Renal cortical epithelial cell (primary cell): Measurements from ENCODE around the gene PCP4. TPM values are rescaled to one million over a fixed set of nuclear protein-coding genes. Genes with fewer than 3 reads are reported as not detected.

Source experiments
- DNase-seq: peaks from one replicate; pipeline ENCODE4 v3.0.0-alpha.2; 2011; ENCODE audit warnings: low read depth
- total RNA-seq: library from RNA; depleted of rRNA; stranded (reverse); fragments of >200 nt; gene quantifications from 2 replicates; pipeline ENCODE4 v1.2.3, GENCODE V29; 2014

The PCP4 gene
- not detected in 2 replicates for total RNA-seq

DNA sequence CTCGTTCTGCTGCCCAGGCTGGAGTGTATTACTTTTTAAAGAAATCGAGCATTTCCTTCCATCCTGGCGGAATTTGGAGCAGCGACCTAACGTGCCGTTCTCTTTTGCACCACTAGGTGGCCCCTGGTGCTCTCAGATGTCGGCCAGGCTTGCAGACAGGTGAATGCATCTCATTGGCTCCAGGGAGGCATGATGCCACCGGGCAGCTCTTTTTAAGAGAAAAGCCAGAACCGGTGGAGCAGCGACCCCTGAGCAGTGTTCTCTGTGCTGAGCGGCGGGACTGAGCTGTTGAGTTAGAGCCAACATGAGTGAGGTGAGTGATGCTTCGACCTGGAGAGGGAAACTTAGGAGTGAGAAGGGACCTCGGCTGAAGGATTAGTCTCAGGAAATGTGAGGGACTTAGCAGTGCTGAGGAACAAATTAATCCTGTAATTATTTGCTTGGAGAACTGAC, at the start of gene PCP4:
Gene PCP4 (plus strand): TSS at position 241 of the 453 bp plus-strand sequence. CDS start 64 bp downstream, at position 305.
- DNase-seq: peak; percentile 18

DNA sequence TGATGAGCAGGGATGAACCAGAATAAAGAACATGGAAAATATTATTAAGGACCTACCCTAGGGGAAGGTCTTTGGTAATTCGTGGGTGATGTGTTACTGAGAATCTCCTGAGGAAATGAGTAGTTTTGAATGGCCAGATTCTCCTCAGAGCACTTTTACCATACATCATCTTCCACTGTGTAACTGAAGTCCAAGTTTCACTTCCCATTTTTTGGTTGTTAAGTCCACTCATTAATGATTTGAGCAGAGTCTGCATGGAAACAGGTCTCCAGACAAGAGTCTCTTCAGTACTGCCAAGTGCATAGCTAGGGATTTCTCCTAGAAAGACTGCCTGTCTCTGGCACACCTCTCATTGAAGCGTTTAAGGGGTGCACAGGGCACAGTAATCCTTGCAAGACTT, 48.7 kb upstream of the PCP4 start:
- DNase-seq: no peak

DNA sequence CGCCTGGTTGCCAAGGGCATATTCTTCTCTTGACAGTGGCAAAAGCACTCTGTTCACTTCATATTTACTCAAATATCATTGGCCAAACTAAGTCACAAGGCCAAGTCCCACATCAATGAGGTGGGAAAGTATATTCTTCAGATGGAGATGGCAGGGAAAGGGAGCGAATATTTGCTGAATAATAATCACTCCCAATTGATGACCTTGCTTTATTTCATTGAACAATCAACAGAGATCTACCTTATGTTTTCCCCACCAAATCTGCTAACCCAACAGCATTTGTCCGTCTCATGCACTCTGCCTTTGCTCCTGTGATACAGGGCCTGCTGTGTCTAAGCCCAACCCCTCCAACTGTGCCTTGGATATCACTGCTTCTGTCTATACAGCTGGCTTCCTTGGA, 45.2 kb upstream of the PCP4 start:
- no peak for DNase-seq

DNA sequence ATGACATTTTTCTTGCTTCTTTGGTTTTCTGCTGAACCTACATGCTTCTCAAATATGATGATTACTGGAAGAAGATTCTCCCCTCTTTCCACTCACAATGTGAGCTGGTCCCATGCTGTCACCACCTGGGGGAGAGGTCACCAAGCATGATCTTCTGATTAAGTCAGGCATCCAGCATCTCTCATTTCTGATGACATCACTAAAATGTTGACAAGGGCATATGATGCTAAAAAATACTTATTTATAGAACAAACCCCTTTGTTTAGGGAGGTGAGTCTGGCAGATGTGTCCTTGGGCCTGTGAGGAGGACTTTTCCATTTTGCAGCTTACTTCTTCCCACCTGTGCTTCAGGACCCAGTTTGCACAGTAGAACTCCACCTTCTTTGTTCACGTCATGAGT, 42.0 kb upstream of the PCP4 start:
- no peak for DNase-seq

DNA sequence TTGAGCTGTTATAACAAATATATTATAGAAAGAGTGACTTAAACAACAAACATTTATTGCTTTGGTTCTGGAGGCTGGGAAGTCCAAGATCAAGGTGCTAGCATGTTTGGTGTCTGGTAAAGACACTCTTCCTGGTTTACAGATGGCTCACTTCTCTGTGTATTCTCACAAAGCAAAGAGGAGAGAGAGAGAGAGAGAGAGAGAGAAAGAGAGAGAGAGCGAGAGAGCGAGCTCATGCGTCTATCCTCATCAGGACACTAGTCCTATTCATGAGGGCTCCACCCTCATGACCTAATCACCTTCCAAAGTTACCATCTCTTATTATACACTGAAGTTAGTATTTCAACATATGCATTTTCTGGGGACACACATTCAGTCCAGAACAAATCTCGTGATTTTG, 32.7 kb upstream of the PCP4 start:
- no peak for DNase-seq

DNA sequence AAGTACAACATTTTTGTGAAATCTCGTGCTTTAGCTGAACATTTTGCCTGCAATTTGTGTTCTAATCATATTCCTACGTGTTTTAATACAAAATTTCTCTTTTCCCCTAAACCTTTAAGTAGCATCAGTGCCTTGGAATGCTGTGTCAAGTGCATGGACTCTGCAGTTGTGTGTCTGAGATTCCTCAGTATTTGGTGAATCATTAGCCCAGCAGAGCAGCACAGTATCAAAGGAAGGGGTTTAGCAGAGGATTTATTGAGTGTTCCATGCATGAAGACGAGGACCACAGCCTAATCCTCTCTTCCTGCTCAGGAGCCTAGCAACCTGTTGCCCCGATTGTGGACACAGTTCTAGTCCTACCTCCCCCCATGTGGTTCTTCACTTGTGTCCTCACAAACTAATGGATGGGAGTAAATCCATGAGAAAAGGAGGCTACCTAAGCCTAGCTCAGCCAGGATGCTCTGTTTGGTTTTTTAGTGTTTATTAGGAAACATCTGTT, 29.3 kb upstream of the PCP4 start:
- DNase-seq: peak; percentile 39

DNA sequence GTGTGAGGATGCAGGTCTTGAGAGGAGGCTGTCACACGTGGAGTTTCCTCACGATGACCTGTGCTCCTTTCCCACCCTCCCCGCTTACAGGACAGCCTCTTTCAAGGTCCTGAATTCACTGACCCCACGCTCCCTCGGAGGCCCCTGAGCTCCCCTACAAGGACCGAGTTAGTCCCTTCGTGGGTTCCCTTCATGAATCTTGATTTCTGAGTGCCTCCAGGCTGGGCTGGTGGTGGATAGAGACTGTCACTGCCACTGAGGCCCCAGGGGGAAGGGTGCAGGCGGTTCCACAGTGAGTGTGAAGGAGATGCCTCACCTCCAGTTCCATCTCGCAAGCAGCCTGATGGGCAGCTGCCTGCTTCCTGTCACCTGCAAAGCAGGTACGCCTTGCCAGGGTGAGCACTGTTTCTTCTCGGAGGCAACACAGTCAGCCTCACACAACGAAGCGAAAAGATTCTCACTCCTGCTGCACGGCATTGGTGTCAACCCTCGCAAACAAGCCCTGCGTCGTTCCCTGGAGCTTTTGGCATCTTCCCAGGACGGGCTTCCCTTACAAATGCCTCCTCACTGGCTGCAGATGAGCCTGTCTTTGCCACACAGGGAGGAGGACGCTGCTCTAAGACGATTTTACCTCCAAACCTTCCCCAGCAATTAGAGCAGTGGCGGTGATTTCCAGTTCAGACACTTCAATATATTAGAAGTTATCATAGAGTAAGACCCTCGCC, 26.7 kb upstream of the PCP4 start:
- DNase-seq: no peak

DNA sequence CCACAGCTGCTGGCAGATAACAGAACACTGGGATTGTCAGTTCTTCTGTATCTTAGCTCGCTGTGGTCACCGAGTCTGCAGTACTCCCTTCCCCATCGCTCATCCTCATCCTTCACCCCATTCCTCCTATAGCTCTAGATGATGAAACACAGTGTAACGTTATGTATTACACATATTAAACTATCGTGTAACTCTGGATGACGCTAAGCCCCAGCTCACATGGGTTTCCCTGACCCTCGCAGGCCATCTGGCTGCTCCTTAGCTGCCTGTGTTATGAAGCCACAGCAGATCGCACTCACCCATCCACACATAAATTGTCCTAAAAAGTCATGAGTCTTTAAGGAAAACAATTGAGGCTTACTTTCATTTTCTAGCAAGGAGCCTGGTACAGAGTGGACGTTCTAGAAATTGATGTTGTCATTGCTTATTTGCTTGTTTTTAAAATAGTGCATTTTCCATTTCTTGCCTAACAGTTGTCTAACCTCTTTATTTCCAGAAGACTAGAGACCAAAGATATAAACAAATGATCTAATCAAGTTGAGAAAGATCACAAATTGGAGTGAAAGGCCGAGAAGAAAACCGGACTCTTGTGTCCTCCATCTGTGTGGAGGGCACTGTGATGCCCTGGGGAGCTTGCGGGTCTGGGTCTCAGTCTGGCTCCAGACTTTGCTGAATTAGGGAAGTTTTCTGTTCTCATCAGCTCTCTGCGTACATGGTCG, 24.3 kb upstream of the PCP4 start:
- DNase-seq: no peak

DNA sequence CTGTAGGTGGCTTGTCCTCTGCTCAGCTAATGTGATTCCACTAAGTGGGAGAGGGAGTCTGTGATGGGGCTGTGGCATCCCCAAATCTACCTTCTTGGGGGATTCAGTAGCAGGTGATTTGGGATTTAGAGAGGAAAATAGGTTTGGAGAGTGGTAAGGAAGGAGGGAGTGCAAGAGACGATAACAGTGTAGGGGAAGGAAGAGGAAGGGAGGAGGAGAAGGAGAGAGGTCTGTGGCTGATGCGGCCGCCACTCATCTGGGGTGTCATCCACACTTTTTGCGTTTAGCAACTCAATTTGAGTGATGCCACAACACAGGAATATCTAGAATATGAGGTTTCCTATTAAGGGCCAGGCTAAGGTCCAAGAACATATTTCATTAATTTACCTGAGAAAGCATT, 23.8 kb upstream of the PCP4 start:
- no peak for DNase-seq

DNA sequence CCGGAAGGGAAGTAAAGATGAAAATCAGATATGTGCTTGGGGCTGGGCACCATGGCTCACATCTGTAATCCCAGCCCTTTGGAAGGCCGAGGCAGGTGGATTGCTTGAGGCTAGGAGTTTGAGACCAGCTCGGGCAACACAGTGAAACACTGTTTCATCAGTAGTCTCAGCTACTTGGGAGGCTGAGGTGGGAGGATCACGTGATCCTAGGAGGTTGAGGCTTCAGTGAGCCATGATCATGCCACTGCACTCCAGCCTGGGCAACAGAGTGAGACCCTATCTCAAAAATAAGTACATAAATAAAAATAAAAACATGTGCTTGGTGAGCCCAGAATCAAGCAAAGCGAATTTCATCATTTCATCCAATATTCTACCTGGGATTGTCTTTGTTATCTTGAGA, 23.3 kb upstream of the PCP4 start:
- DNase-seq: no peak

DNA sequence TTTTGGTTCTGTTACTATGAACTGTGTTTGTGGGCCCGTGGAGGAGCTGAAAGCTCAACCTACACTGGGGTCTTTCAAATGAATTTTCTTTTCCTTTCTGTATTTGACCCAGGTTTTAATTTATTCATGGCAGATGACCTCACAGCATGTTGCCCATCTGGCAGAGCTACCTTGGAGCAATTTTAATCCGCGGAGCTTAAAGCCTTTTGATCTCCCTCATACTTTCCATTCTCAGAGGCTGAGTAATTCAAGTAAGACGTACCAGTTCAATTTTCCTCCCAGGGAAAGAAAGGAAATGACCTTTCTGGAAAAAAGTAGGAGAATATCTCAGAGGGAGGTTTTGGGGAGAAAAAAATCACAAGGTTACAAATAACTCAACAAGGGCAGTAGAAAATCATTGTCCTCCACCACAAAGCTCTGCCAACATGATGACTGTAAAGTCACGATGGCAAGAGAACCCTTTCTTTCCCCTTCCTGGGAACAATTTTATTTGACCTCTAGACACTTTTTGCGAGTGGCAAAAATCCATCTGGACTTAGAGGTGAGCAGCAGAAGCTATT, 21.6 kb upstream of the PCP4 start:
- peak; percentile 73 for DNase-seq

DNA sequence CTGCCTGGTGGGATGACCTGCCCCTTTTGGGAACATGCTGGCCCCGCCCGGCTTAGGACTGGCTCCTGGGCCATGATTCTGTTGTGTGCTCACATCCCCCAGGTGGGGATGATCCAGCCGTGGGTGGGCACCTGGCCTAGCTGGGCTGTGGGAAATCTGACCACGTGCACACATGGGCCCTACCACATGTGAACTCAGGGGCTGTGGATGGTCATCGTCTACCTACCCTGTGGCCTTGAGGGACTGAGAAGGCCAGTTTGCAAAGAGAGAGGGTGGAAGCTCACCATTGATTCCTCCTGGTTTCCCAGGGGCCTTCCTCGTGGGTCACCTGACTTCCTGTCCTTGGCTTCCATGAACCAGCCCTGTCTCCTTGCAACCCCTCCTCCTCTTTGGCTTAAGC, 19.4 kb upstream of the PCP4 start:
- no peak for DNase-seq

DNA sequence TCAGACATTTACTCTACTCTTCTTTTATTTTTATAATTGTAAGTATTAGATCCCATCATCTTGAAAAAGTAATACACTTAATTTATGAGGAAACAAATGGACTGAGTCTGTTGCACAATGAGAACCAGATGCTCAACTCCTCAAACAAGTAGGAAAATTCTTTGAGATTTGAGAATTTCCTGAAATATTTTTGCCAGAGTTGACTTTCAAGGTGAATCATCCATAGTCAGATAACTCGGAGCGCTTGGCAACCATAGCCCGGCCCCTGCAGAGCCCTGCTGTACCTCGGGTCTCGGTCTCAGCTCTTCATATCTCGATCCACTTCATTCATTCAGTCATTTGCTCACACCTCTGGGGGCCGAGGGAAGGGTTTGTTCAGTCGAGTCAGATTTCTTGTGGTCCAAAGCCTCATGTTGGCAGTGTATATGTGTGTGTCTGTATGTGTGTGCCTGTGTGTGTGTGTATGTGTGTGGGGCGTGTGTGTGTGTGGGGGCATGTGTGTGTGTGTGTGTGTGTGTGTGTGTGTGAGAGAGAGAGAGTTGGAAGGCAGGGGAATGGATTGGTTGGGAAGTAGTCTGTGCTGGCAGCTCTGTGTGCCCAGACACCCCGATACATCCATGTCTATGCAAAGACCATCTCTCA, 18.1 kb upstream of the PCP4 start:
- DNase-seq: no peak

DNA sequence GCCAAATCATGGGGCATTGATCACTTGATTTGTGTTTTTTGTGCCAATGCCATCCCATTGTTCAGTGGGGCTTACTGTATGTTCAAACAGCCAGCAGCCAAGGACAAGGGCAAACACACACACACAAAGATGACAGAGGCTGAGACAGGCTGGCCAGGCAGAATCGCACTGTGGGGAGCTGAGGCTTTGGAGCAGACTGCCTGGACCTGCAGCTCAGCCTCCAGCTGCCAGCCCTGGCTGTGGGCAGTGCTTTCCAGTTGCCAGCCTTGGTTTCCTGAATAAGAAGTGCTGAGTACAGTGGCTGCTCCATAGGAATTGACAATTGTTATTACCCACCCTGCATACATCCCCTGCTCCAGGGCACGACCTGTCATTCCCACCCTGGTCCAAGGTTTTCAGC, 16.9 kb upstream of the PCP4 start:
- no peak for DNase-seq

DNA sequence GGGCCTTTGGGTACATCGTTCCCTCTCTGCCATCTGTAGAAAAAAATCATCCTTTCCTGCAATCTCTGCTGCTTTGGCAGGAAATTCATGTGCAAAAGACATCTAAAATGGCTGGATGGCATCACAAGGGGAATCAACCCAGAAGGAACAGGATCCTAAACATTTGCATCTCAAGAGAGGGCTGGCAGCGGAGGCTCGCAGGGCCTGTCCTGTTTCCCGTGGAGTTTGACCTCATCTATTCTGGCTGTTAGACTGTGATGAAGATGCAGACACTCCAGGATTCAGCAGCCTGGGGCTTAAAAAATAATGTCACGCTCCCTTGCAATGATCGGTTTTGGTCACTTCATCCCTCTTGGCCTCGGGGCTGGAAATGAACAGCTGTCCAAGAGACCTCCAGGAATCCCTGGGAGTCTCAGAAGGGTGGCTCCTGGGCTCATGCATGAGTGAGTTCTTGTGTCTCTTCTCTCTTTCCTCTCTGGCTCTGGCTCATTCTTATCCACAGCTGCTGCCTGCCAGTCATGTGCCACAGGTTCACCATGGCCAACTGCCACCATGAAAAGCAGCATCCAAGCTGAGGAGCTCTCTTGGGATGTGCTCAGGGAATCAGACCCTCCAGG, 16.1 kb upstream of the PCP4 start:
- DNase-seq: no peak

DNA sequence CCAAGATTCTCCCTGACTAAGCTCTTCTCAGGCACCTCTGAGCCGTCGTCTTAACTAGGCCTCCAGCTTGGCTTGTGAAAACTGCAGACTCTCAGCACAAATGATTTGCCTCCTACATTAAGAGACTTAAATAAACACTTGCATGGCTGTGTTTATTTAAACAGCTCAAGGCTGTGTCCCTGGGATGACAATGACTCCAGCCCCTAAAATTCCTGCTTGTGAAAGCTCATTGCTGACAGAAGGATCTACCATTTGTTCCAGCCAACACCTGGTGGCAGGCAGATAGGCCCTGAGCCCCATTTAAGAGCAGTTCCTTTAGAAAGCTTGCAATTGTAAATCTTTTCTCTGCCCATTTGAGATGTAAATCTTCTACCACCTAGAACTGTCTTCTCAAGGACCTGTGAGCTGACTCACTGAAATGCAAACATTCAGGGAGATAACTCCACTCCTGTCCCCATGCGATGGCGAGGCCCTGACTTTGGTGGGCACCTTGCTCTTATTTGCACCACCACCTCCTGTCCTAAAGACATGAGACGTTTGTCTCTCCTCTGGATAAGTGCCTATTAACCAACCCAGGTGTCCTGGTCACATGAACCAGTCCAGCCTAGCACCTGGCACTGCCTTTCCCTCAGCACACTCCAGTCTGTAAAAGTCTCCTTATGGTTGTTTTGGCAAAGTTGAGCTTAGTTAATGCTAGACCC, 15.1 kb upstream of the PCP4 start:
- DNase-seq: no peak

DNA sequence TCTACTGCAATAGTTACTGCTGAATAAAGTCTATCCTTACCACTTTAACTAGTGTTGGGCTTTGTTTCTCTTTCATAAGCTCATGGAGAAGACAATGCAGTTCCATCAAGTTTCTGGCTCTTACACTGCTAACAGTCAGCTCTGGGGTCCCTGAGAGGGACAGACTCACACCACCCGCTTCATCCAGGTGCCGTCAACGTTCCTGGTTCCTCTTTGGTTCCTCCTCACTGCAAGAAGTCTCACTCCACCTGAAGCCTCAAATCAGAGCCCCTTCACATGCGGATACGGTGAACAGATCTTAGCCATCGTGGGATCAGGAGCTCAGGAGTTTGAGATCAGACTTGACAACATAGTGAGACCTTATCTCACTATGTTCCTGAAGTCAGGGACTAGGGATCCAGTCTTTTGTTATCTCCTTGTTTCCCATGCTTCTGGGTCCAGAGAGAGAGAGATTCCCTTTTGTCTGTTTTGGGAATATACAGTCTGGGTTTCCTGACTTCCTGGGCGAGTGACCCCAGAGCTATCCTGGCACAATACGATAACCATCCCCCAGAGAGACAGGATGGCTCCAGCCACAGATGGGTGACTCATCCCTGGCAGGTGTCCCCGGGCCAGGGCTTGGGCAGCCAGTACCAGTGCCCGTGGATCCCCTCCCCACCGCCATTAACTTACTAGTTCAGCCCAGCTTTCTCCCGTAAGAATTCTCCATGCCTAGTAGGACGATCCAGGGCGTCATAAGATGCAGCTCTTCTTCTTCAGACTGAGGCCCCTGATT, 14.3 kb upstream of the PCP4 start:
- no peak for DNase-seq

DNA sequence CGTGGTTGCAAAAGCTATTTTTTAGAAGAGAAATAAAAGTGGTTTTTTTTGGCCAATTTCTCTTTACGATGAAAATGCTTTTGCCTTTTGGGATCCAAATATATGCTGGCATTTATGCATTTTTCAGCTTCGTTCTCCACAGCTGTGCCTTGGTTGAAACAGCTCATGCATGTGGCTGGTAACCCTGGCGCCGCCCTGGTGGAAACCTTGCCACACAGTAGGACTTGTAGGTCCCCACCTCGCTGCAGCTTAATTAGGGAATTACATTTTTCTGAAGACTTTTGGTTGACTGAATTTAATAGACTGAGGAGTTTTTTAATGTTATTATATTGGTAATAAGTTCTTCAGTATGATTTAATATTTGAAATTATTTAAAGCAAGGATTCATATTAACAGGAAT, 12.7 kb upstream of the PCP4 start:
- no peak for DNase-seq

DNA sequence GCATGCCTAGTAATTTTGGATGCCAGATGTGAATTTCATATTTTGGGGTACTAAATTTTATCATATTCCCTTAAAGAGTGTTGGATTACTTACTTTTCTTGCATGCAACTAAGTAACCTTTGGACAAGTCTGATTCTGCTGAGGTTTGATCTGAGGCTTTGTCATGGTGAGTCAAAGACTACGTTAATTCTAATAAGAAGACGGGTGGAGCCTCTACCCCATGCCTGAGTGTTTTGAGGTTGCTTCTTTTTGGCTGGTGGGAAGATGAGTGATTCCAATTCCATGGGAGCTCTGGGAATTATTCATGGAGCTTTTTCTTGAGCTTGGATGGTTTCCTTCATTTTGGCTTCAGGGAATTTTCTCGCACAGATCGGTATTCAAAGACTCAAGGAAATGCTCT, 11.6 kb upstream of the PCP4 start:
- DNase-seq: no peak

DNA sequence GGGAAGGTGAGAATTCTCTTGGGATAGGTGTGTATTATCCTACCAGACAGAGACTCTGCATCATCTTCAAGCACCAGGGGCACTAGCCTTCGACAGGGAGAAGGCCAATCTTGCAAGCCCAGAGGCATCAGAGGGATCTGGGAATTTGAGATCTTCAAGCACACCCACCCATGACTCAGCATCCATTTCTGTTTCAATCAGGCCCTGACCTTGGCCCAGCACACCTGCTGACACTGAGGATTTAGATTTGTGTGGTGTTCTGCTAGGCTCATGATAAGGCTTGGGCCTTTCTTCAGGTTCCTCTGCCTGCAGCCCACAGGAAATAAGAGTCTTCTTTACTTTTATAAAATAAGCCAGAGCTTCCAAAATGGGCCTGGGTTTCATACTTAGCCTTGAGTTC, 6.6 kb upstream of the PCP4 start:
- DNase-seq: no peak

DNA sequence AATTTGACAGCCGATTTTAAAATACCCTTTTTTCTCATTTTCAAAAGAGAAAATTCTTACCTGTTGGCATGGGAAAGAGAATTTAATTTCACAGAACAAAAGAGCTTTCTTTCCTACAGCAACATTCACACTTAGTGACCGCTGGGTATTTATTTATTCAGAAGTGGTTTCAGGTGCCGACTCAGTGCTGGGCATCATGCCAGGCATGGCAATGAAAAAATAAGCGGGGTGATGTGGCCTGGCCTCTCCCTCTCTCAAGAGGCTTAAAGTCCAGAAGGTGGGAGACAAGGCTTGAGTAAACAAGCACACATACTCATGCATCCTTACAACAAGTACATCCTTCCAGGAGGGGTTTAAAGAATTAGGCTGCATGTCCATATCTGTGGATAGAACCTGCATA, 4.1 kb upstream of the PCP4 start:
- peak; percentile 75 for DNase-seq
